Stimulated activated CD4-positive, alpha-beta T cell treated with anti-CD3 and anti-CD28 coated beads, TNF-alpha, amount 100 ng/mL, for 48 hours (primary cell): Measurements from ENCODE around the gene DYSF.

Experiments
- DNase-seq, 3 donors: peaks; one replicate each; pipeline ENCODE4 v3.0.0-alpha.2; 2020; ENCODE audit warnings: low read depth in 3 of 3

DYSF gene

DNA sequence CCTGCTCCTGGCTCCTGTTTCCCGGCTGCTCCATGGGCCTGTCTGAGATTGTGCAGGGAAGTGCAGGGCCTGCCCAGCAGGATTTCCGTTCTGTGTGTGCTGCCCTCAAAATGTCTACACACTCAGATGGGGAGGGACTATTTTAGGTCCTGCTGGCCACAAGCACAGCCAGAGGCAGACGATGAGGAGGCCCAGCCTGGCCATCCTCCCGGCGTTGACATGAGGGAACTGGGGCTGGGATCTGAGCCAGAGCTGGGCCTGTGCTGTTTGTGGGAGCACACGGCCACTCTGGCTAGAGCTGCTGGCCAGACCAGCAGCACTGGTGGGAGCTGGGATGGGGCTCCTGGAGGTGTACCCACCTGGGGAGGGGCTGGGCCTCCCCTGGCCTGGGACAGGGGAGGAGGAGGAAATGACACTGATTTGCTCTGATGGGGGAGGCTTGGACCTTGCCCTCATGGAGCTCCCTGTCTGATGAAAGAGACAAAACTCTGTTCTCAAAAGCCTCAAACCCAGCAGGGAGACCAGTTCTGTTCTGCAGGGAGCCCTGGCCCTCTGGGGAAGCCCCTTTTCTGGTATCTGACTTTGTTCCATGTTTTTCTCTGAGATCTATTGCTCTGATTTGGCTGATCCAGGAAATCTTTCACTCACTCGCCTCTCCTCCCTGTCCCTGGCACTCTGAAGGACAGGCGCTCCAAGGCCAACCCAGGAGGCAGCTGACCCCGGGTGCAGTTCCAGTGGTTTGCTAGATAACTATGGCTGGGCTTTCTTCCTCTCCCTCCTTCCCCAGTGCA lies 161.8 kb downstream of the DYSF start:
- DNase-seq = no peak

DNA sequence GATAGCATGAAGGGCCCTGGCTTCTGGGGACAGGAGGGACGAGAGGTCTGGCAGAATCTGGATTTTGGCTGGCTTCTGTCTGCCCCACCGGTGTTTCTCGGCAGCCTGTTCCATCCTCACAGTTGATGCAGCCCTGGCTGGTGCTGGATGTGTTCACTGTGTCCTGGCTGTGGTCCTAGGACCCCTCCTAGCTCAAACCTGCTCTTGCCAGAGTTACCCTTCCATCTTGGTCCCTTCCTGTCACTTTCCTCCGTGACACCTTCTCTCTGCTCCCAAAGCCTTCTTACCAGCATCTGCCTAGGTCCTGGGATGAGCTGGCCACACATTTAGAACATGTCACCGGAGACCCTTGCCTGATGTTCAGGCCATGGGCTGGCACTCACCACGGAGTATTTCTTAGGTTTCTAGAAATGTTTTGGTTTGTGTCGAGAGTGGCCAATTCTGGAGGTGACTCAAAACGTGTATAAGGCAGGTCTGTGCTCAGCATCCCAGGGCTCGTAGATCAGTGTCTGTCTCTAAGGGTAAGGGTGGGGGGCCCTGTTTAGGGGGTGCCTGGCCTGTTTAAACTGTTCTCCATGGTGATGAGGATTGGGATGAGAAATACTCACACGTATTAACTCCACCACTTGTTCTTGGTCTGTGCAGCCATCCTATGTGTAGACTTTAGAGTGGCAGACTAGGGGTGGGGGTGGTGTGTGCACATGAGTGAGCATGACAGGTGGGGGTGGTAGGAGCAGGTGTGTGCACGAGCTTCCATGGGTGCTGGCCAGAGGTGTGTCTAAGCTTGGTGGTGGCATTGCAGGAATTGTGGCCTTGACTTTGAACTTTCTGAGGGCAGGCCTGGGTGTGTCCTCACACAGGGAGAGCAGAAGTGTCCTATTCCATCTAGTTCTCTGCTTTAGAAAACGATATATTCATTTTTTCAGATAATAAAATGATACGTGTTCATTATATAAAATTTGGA lies 162.7 kb downstream of the DYSF start:
- no peak for DNase-seq

DNA sequence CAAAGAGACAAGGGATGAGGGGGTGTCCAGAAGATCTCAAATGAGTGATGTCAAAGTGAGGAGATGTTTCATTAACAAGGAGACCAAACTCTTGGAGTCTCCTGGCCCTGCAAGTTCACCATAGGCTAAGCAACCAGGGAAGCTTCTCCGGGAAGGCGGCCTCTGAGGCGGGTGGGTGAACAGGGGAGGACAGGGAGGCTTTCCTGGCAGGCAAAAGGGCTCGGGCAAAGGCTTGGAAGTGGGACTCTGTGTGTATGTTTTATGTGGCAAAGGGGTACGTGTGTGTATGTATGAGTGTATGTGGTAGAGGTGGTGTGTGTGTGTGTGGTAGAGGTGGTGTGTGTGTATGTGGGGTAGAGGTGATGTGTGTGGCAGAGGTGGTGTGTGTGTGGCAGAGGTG lies 163.9 kb downstream of the DYSF start:
- DNase-seq = no peak

DNA sequence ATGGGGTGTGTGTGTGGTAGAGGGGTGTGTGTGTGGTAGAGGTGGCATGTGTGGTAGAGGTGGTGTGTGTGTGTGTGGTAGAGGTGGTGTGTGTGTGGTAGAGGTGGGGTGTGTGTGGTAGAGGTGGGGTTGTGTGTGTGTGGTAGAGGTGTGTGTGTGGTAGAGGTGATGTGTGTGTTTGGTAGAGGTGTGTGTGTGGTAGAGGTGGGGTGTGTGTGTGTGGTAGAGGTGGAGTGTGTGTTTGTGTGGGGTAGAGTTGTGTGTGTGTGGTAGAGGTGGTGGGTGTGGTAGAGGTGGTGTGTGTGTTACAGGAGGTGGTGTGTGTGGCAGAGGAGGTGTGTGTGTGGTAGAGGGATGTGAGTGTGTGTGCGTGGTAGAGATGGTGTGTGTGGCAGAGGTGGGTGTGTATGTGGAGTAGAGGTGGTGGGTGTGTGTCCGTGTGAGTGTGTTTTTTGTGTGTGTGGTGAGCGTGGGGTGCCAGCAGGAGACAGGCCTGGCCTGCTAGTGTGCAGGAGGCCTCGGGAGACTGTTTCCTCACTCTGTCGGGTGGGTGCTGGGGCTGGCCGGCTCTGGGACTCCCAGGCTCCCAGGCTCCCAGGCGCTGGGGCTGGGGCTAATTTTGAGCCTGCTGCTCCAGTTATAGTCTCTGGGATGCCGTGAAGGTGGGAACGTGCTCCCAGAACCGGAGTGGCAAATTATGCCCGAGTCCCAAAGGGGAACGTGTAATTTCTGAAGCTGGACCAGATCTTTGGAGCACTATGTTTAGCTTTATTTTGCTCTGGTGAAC lies 165.2 kb downstream of the DYSF start:
- DNase-seq = no peak

DNA sequence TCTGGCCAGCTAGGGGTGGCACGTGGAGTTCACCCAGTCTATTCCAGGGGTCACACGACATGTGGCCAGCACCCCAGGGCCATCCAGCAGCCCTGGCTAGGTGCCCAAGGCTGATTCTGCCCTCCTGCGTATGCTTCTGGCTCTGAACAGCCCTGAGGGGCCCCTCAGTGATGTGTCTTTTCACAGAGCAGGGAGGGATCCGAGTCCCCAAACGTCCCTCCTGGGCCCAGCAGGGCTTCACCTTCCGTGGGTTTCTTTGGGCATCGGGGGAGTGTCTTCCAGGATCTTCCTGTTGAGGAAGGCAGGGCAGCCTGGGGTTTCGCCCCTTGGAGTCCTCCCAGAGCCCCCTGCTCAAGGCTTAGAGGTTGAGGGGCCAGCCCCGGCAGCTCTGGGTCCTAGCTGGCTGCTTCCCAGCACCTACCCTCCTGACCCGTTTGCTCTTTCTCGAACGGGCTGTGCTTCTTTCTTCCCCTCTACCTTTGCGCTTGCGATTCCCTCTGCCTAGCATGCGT lies 165.9 kb downstream of the DYSF start:
- no peak for DNase-seq

DNA sequence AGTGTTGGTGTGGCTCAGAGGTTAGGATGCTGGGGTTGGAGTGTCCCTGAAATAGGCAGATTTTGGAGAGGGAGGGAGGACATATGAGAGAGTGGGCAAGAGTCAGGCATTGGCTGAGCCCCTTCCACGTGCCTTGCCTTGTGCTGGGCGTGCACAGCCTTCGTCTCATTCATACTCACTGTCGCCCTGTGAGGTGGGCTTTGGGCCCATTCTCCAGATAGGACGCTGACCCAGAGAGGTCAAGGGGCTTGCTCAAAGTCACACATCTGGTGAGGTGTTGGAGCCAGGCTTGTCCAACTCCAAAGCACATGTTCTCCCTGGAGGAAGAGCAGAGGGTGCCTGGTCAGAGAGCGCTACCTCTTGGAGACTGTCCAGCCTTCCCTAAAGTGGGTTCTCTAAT lies 166.8 kb downstream of the DYSF start:
- DNase-seq = no peak

DNA sequence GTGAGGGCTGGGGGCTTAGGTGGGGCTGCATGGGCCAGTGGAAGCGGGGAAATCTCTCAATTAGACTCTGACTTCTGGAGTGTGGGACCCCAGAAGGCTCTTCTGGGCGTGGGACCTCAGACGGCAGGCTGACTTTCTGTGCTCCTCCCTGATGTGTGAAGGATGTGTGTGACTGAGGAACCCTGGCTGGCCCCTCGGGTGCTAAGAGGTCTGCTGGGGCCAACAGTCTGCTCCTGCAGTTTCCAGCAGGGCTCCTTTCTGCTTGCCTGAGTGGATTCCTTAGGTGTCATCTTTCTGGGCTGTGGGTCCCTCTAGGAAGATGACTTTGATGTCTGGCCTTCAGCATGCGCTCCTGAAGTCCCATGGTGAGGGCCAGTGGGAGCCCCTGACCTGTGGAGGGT lies 167.5 kb downstream of the DYSF start:
- no peak for DNase-seq

DNA sequence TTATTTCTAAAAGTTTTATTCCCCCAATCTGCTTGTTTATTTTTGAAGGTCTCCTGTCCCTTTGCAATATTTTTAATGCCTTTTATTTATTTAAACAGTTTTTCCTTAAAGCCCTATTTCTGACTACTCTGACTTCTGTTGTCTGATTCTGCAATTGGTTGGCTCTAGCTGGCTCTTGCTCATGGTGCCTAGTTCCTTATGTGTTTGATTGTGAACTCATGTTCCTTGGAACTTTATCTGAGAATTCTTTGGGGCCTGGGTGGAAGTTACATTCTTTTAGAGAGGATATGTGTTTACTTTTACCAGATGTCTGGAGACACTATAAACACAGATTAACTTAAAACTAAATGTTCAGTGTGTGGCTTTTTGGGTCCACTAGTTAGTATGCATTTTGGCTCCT lies 175.9 kb downstream of the DYSF start:
- no peak for DNase-seq

DNA sequence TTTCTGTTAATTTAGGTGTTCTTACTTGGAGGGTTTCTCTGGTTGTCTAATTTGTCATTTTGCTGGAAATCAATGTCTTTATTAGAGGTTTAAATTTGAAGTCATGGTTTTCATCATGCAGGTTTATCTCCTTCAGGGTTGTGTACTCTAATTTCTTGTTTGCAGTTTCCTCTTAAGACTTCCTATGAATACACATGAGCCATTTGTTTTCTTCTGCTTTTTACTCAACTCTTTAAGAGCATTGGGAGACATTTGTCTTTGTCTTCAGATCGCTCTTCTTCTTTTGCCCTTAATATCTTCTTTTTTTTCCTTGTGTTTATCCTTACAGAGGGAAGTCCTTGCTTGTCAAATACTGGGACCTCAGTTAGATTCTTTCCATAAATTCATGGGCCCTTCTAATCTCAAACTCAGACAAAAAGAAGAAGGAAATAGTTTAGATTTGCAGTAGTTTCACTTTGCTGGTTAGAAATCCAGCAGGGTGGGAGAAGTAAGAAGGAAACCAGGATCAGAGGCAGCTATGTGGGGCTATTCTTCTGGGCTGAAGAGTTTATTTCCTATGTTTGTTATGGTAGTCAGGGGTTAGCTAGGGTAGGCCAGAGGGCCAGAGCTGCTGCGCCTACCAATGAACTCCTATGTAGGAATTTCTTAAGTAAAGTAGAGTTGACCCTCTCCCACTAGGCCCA lies 176.6 kb downstream of the DYSF start:
- no peak for DNase-seq

DNA sequence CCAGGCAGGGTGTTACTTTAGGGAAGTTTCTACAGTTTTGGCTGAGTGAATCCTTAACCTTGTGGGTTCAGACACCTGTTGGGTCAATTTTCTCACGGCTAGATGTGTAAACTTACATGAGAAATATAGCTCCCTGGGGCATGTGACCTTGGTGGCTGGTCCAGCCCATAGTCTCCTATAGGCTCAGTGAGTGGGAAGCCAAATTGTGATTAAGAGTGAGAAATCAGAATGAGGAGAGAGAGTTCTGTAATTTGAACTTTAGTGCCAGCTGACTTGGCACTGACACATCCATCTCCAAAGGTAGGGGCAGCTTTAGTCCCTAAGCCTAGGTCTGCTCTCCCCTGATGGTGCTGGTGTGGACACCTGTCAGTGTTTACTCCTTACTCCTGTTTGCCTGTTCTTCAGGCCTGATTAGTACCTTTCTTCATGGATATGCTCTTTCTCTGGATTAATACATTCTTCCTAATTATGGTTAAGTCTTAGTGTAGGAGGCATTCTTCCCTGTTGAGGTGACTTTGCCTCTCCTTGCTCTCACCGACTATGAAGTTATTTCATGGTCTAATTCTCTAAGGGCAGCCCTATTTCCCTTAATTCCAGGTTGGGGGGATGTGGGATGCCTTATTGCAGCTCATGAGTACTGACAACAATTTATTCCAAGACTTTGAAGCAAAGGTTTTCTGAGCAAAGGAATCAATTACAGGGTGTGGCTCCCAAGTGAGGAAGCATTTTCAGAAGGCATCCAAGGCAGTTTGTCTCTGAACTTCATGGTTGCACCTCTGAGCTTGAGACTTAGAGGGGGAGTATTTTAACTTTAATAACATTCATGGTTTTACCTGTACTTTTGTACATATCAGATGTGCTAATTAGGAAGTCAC lies 177.3 kb downstream of the DYSF start:
- DNase-seq = no peak

DNA sequence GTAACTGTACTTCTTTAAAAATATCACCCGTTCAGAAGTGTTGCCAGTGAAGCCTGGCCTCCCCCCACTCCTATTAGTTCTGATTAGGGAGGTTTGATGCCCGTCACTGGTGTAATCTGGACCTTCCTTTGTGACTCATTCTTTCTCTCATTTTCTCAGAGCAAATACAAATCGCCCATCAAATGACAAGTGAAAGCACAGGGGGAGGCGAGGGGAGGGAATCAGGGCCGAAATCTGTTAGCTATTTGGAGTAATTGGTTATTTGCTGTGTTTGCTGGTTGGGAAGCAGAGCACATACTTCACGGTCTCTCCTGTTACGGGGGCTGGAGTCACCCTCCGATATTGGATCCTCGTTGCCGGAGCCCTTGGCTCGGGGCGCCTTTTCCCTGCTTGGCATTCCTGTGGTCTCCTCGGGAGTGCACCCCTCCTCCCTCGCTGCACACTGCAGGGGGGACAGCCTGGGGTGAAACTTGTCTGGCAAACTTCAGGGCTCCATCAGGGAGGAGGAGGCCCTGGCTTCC lies 178.1 kb downstream of the DYSF start:
- DNase-seq = no peak

DNA sequence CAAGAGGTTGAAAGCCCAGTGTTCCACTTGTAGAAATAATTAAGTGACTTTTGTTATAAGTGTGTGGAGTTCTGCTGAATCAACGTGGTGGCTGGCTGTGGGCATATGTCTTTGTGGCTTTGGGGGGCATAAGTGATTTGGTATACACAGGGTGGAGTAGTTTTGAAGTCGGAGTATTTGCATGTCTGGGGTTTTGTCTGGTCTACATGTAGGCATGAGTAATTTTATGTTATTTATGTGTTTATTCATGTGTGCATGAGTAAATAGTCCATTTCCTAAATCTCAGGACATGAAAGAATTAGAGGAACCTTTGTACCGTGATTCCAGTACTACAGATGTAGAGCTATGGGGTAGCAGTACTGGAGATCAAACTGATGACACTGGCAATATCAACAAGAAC lies 179.7 kb downstream of the DYSF start:
- no peak for DNase-seq

DNA sequence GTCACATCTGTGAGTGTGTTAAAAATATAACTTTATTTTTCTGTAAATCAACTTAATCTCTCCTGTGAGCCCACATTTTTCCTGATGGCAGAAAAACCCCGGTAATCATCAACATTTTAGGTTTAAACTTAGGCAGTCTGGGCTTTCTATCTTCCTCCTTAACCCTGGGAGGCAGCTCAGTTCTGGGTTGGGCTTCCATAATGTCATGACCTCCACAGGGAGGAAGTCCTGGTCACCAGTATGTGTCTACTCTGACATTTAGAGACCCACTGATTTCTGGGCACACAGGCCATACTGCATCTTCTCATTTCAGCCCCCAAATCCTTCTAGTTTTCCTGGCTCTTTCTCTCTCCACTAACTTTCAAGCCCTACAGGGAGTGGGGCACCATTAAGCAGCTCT lies 181.2 kb downstream of the DYSF start:
- DNase-seq = no peak

DNA sequence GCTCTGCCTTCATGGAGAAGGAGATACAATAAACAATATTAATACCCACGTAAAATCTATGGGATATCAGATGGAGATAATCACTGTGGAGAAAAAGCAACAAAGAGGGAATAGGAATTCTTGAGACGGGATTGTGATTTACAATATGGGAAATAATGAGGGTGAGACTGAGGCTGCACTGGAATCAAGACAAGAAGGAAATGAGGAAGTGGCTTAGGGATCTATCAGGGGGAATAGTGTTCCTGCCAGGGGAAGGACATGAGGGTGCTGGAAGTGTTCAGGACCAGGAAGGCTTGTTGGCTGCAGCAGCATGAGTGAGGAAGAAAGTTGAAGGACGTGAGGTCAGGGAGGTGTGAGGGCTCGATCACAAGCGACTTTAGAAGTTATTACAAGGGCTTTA lies 182.4 kb downstream of the DYSF start:
- no peak for DNase-seq

DNA sequence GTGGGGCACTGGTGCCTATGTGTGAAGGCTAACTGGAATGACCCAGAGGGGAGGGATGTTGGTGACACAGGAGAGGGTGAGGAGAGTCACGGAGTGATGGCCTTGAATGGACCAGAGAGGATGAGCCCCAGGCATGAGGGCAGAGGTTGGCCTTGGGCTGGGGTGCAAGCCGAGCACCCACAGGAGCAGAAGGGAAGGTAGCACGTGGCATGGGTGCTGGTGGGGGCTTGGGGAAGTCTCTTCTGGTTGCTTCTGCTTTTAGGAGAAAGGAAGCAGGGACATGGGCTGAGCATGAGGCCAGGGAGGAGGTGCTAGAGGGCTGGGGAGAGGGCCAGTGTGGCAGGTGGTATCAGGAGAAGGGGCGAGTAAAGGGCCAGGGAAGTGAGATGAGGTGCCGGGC lies 183.8 kb downstream of the DYSF start:
- DNase-seq = no peak

DNA sequence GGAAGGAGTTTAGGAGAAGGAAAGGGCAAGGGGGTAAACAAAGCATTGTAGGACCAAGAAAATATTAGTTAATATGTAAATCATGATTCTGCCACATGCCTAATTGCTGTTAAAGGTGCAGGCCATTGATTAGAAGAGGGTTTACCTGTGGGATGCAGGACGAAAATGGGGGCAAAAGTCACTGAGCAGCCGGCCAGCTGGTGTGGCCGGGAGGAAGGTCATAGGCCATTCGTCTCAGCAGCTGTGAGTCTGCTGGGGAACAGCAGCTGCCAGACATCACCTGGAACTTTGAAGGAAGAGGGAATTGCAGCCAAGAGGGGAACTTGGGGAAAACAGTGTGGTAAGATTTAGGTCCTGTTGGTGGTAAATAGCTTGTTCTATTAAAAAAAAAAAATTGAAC lies 184.4 kb downstream of the DYSF start:
- DNase-seq = no peak

DNA sequence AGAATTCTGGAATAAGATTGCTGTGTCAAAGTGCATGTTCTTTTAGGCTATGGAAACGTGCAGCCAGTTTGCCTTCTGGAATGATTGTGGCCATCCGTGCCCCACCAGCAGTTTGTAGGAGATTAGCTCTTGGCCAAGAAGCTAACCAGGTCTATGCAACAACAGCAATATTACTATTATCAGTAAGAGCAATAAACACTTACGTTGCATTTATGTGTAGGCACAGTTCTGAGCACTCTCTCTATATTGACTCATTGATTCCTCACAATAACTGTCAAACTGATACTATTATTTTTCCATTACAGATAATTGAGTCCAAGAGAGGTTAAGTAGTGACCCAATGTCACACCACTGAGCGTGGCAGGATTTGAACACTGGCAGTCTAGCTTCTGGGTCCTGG lies 186.4 kb downstream of the DYSF start:
- DNase-seq = no peak

DNA sequence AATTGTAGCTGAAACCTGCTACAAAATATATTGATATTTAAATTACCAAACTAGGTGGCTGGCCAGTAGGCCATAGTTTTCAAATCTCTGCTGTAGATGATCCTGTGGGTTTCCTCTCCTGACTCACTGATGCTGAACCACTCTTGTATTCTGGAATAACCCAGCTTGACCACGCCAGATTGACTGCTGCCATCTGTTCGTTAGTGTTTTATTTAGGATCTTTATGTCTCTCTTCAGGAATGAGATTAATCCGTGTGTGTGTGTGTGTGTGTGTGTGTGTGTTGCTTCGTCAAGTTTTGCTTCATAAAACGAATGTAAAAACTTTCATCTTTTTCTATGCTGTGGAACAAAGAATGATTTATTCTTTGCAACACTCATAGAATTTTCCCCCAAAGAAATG lies 187.1 kb downstream of the DYSF start:
- DNase-seq = no peak

DNA sequence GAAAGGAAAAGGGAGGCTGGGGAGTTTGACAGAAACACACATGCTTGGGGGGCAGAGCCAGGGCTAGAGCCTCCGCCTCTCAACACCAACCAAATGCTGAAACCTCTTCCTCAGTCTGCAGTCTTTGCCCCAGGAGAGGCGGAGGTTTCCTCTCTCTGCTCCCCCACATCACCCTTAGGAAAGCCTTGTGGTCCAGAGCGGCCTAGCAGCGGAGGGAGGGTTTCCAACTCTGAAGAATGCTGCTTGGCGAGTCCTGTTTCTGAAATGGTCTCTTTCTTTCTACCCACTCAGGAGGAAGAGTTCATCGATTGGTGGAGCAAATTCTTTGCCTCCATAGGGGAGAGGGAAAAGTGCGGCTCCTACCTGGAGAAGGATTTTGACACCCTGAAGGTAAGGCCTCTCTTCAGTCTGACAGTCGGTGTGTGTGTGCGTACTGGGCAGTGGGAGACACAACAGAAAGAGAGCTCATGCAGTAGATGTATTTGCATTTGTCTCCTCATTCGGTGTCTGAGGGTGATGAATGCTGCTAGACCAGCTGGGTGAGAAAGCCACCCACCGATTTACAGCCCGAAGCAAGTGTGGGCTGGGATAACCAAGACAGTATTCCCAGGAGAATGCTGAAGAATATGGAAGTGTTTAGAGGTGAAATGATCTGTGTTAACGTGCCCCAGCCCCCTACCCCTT lies 190.5 kb downstream of the DYSF start:
- DNase-seq = no peak

DNA sequence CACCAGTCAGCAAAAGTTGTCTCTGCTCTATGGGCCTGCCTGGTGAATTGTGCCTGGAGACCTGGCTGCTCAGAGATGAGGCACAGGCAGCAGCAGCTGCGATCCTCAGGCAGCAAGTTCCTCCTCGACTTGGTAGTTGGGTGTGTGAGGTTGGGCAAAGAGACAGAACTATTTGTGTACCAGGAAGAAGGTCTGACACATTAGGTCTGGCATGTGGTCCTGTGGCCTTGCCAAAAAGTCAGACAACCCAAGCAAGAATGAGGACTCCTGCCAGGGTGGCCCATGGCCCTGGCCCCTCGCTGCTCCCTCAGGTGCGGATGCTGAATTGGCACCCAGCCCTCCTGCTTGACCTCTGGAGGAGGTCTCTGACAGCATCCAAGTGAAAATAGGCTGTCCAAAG lies 192.7 kb downstream of the DYSF start:
- DNase-seq = no peak
